Stimulated activated CD4-positive, alpha-beta T cell treated with anti-CD3 and anti-CD28 coated beads, Interleukin-15, amount 100 ng/mL, for 24 hours (primary cell): ENCODE results near the gene RHOC.
A peak's percentile ranks its signal among the peaks of the same experiment; 100 is the strongest.

Experiments
- DNase-seq: peaks from one replicate; pipeline ENCODE4 v3.0.0-alpha.2; 2020

Gene RHOC

DNA sequence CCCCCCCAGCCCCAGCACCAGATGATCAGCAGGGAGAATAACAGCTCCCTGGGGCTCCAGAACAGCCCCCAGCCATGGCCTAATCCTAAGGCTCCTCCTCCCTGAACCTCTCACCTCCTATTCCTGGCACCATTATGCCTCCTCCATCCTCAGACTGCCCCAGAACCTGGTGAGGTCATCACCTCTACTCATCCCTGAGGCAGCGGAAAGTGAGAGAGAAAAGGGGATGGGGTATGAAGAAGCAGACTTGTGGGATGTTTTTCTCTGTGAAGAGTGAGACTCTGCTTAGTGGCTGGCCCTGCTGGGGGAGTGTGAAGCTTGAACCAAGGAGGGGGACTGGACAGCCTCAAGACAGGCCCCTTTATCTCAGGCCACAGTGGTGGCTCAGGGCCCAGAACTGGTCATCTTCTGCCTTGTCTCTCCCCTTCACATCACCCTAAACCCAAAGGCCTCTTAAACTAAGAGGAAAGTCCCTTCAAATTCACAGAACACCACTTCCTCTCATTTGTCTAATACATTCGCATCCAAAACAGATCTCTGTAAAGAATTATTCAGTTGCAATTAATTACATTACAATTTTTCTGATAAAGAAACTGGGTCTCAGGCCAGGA is 10.4 kb upstream of the RHOC start:
- DNase-seq = no peak

DNA sequence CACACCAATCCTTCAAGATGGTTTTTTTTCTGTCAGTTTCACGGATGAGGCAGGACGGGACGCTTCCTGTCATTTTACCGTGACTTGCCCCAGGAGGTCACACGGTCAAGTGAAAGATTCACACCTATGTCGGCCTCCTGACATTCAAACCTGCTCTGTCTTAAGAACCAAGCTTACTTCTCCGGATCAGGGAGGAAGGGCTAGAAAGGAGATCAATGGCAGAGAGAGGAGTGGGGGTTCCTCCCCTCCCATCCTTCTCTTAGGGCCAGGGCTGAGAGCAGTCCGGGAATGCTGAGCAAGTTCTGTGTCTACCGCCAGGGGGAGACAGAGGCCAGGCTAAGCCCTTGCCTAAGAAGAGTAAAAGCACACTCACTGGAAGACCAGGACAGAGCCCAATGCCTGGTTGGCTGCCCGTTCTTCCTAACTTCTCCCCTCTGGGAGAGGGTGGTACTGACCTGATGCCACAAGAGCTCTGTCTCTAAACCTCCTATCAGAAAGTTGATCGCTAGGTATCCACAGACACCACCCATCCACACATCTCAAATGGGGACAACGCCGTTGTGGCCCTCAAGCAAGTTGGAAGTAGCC is 9.3 kb upstream of the RHOC start:
- DNase-seq = peak; percentile 87

DNA sequence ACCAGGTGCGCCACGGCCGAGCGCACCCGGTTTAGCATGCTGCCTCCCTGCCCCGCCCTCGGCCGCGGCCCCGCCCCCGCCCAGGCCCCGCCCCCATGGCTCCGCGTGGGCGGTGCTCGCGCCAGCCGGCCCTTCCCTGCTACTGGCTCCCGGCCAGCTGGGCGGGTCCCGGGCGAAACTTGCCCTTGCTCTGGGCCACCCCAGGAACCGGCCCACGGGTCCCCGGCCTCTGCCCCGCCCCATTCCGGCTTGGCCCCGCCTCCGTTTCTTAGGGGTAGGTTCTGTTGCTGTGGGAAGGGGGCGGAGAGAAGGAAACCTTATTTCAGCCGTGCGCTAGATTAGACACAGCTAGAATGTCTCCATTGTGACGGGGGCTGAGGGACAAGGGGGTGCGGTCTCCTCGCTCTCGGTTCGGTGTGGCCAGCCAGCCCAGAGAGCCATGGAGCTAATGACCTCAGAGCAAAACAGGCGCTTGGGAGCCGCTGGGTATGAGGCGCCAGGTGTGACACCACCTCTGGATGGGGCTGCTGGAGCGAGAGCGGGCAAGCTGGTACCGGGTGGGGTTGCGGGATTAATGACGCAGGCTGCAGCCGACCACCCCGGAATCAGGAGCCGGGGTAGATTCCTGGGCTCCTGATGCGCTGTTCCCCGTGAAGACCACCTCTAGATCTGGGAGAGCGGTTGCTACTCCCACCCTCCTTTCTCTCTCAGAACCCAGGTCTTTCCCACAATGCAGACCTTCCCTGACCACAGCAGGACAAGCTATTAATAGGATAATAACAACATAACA is 8.5 kb upstream of the RHOC start, which contains the start of gene PPM1J:
PPM1J (minus strand) TSS at position 69 of the 790 bp plus-strand sequence; CDS start at position 38, 31 bp downstream.
- peak; percentile 97 for DNase-seq

DNA sequence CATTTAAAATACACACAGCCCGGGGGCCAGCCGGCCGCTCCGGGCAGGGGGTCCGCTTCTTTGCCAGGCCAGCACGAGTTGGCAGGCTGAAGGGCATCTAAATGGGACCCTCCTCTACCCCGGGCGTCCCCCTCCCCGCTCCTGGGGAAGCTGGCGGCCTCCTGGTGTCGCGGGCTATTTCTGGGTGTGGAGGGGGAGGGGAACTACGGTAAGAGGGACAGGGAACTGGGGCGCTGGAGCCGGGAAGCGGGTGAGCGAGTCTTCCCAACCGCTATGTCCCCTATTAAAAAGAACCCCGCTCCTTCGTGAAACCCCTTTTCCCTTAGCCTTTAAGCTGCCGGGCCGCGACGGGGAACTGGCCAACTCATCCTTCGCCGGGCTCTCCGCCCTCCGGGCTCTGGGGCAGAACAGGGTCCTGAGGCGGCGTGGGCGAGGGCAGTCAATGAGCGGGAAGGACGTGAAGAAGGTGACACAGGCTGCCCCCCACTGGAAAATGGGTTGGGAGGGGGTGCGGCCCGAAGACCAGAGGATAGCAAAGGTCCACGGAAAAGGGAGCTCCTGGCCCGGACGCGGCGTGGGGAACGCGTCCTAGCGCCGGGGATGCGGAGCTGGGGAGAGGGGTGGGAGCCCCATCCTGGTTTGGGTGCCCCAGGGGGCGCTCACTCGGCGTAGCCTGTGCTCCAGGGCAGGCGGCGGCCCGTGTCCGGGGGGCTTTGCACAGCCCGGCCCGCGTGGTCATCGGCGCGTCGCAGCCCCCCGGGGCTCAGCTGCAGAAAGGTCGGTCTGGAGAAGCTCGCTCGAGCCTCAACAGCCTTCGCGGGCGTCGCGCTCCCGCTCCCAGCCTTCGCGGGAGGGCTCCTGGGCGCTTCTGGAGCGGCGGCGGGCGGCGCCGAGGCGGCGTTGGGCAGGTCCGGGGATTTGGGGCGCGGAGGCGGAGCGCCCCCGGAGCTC is 7.7 kb upstream of the RHOC start:
- DNase-seq = peak; percentile 35

DNA sequence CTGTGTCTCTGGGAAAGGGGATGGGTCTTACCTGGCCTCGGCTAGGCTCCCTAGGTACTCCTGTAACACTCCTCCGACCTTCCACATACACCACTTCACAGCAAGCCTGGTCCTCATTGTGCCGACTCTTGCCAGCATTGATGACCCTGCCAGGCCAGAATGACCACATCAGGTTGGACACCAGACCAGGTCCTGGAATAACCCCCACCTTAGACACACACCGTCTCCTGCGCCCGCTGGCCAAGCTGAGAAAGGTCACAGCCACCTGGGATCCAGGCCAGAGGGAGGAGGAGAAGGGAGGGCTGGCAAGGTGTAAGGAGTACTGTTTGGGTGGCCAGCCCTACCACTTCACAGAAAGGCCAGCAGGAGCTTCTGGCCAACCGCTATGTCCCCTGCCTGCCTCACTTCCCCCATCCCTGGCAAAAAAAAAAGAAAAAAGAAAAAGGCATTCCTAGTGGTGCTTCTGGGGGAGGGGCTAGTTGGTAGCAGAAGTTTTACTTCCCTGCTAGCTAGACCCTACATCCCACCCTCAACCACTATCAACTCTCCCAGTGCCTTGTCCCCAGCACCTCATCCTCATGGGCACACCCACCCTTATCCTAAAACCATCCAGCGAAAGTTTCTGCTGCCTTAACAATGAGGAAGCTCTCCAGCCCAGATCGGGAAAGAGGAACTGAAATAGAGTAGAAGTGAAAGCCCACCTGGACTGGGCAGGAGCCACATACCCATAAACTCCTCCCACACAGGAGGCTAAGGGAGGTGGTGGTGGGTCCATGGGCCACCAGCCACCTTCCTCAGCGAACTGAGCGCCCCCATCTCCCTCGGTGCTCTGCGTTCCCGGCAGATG is 6.8 kb upstream of the RHOC start:
- DNase-seq = no peak

DNA sequence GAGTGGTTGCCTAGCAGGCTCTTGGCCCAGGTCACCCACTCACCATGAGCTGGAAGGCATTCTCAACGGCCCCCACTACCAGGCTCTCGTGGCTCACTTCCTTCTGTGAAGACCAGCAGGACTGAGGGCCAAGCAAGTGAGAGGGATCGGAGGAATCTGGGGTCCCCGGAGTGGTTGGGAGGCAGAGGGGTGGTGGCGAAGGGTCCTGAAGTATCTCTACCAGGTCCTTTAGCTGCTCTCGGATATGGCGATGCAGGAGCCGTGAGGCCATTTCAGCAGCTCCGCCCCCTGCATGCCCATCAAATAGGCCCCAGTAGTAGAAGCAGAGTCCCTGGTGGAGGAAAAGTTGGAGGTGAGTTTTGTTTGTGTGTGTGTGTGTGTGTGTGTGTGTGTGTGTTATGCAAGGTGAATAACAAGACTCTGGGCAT is 5.8 kb upstream of the RHOC start:
- DNase-seq = no peak

DNA sequence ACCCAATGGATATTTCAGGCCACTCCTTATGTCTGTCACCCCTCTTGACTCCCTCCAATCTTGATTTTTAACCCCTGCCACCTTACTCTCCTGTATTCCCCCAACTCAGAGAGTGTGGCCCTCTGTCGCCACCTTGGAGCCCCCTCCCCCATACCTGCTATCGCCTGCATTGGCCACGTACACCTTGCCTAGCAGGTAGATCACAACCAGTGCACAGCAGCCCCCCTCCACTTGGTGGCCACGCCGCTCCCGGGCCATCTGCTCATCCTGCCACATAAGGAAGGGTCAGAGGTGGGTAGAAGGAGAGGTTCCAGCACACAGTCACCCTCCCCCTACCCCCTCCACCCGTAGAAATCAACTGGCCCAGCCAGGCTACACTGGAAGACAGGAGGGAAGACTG is 5.3 kb upstream of the RHOC start:
- no peak for DNase-seq

DNA sequence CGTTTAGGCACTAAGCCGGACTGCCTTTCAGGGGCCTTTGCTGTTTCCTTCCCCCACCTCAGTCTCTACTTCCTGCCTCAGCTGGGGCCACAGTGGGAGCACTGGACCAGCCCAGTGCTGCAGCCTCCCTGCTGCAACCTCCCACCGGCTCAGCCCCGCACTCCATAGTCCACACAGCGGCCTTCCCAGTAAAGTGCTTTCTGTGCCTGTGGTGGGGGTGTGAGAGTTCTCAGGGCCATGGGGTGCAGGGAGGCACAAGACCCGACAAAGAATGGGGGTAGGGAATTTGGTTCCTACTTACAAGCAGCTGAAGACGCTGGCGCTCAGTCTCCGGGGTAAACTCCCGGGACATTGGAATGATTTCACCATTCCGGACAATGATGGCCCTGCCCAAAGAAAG is 4.7 kb upstream of the RHOC start:
- no peak for DNase-seq

DNA sequence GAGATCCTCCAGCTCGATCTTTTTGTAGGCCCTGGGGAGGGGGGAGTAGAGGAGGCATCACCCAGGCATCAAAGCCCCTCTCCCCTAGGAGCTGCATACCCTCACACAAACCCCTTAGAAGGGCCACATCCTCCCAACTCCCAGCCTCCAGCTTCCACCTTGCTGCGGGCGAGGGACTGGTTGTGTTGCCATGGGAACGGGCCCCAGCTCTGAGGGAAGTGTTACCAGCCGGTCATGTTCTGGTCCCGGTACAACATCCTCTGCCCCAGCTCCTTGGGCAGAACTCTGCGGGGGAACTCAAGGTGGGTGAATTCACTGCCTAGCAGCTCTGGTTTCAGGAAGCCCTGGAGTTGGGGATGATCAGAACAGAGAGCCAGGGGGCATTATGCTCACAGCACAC is 4.1 kb upstream of the RHOC start:
- DNase-seq = no peak

DNA sequence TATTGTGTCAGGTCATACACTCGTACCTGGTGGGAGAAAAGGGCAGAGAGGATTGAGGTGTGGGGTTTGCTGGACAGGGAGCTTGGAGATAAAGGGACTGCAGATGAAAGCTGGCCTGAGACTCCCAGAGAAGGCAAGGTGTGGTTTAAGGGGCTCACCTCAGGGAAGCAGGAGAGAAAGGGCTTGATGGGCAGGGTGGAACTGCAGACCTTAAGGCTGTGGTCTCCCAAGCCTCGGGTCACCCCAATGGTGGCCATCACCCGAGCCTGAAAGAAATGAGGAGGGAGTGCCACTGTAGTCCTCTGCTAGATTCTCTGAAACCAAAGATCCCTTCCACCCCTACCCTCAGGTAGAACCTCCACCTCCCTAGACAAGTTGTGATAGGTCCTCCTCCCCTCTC is 3.7 kb upstream of the RHOC start:
- DNase-seq = no peak

DNA sequence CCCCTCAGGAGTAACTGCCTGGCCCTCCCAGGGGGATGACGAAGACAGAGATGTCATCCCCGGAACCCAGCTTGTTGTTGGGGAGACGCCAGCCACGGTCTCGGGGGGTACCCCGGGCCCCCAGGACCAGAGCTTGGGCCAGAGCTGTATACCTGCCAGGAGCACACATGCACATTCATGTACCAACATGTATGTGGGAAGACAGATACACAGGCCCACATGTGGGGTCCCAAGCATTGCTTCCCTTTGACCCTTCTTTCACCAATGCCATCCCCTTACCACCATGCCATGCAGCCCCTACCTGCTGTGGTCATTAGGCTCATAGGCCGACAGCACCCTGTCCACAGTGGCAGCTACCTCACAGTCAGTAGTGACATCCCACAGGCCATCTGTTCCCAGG is 3.2 kb upstream of the RHOC start:
- DNase-seq = no peak

DNA sequence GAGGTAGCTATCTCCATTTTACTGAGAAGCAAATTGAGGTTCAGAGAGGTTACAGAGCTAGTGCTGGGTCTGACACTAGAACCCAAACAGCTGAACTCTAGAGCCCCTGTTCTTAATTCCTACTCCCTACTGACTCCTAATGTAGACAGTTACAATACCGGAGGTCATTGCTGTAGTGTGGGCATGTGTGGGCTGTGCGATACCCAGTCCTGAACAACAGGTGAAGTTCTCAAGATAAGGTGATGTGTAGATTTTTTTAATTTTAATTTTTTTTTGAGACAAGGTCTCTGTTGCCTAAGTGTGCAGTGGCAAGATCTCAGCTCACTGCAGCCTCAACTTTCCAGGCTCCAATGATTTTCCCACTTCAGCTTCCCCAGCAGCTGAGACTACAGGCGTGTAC is 1.6 kb upstream of the RHOC start:
- no peak for DNase-seq

DNA sequence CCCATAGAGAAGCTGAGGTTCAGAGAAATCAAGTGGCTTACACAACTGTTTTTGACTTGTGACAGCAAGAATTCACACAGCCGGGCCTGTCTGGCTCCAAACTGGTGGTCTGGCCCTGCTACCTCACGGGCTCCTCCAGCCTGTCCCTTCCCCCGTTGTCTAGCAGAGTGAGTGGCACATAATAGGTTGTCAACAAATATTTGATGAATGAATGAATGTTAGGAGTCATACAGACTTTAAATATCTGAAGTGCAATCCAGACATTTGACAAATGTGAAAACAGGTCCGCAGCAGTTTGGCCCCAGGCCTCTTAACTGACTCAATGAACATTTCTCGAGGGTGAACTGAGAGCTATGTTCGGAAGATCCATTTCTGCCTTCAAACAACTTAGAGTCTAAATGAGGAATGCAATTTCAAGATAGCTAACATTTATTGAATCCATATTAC is 1.1 kb upstream of the RHOC start:
- no peak for DNase-seq

DNA sequence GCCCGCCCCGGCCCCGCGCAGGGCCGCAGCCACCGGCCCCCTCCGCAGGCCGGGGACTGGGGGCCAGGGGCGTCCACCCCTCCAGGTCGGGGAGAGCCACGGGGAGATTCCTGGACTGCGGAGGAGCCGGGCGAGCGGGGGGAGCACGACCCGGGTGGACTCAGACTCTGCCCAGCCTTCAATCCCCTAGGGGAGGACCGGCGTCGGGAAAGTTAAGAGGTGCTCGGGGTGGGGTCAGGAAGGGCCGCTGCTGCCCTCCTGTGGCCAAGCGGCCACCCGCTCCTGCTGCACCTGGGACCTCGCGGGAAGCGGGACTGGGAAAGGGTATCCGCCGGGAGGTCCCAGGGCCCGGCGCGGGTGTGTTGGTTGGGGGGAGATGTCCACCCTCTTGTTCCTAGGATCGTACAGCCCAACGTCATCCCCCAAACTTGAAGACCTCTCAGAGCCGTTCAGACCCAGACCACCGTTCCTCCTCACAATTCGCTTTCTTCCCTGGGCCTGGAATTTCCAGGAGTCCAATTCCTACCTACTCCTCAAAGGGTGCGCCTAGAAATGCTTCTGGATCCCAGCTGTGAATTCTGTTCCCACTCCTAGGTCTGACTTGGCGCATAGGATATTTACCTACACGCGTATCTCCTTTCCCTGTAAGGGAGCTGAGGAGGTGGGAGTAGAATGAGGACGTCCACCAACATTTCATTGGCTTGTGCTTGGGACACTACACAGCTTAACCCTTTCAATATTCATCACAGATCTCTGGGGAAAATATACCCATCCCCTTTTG is 484 bp upstream of the RHOC start:
- DNase-seq = peak; percentile 81

DNA sequence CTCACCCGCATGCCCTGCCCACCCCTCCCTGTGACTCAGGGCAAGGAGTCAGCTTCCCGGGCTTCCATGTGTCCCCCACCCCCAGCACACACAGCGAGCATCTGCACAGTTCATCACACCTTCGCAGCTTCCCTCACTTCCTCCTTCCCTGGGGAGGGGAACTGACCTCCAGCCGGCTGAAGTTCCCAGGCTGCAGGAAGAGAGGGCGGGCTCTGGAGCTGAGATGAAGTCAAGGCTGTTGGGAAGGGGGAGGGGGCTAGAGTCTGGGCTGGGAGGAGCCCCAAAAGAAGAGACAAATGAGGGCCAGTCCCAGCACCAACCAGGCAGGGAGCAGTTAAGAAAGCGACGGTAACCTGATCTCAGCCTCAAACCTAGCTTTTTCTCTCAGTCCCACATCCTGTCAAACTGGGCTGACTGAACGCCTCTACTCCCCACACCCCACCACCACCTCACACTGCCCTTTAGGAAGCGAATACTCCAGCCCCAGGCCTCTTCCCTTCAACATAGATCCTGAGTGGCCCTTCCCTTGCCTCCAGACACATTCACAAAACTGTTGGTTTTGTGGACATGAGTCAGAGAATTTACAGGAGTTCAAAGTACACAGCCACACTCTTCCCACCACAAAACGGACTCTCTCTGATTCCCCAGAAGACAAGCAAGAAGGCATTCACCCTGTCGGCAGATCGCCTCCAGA is 1.8 kb downstream of the RHOC start:
- DNase-seq = peak; percentile 70

DNA sequence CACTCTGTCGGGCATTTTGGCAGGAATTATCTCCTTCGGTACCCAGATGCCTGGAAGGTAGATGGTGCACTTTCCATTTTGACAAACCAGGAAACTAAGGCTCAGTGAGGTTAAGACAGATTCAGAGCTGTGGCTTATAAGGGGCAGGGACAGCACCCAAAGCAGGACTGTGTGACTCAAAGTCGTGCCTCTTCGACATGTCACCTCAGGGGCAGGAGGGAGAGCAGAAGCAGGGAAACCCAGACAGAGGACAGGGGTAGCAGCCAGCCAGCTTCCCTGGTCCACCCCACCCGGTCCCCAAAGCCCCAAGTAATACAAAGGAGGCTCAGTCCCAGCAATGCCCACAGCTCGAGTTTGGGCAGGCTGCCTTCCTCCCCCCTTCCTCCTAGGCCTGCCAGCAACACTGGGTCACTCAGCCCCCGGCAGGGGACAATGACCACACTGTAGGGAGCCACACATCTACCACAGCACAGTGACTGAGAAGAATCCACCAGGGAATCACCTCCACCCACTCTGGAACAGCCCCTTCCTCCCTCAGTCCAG is 2.5 kb downstream of the RHOC start:
- peak; percentile 45 for DNase-seq

DNA sequence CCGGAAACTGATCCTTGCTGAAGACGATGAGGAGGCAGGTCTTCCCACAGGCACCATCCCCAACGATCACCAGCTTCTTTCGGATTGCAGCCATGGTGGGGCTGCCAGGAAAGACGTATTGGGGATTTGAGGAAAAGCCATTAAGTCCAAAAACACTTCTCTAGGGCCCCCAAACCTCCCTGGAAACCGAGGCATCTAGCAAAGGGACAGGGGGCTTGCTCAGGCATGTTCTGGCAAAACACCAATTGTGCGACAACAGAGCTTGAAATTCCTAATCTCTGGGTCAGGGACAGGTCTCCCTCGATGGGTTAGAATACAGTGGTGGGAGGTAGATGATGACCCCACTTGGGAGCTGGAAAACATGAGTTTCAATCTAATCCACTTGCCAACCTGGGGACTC is 3.2 kb downstream of the RHOC start:
- no peak for DNase-seq

DNA sequence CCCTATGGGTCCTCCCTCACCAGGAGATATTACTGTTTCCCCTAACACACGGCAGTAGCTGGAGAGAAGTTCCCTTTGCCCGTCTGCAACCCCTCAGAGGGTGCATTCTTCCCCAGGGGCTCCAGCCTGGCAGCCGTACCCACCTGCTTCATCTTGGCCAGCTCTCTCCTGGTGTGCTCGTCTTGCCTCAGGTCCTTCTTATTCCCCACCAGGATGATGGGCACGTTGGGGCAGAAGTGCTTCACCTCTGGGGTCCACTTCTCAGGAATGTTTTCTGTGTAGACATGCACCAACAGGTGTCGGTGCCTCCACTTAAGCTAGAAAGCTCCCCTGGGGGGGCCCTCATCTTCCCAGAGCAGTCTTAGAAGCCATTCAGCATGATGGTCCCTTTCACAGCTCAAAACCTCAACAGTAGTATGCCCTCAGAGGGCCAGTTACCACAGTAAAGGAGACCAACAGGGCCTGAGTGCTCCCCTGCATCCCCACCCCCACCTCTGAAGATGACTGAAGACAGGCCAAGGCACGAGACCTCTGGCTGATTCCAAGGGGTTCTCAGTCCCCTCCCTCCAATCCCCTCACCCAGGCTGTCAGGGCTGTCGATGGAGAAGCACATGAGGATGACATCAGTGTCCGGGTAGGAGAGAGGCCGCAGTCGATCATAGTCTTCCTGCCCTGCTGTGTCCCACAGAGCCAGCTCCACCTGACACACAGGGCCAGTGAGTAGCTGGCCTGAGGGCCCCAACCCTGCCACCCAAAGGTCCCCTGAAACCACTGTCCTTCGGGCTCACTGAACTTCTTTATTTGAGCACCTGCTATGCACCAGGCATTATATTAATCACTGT is 4.3 kb downstream of the RHOC start:
- DNase-seq = no peak

DNA sequence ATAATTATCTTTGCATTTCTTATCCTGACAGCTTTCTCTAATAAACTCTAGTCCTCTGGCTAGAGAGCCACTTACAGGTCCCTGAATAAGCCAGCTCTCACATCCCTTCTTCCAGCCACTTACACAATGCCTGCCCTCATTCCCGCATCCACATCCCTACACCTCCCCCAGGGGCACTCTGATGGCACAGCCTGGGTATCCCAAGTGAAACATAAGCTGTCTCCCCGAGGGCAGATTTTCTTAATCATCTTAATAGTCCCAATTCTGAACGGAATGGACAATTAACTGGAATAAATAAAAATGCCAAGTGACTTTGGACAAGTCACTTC is 4.9 kb downstream of the RHOC start:
- DNase-seq = no peak
